ENCODE measurements around the gene TNS1. TPM values are rescaled to one million over a fixed set of nuclear protein-coding genes. Genes with fewer than 3 reads are reported as not detected.

Gene TNS1
- total RNA-seq, 1 experiment from 2014 or later = 4.5 TPM

DNA sequence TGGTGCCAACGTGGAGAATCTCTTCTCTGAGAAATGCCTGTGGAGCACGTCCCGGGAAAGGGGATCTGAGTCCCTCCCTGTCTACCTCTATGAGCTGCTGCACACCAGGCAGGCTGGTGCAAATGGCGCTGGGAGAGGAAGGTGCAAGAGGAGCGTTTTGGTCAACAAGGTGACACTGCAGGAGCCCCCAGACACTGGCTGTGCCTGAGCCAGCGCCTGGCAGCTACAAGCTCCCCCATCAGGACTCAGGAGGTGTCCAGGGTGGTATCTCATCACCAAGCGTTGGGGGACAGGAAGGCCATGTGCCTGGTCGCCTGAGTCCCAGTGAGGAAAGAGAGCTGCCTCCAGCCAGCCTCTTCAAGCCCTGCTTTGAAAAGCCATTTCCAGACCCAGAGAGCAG lies 173.4 kb downstream of the TNS1 start (continued):
- TF ChIP-seq USF1 (CRISPR knock-in tag; IDR thresholded peaks at IDR 0.05) = no peak
- no peak for TF ChIP-seq CDX4 (CRISPR knock-in tag; IDR thresholded peaks at IDR 0.05; ENCODE audit: borderline replicate concordance)
- TF ChIP-seq, protein P1, sequence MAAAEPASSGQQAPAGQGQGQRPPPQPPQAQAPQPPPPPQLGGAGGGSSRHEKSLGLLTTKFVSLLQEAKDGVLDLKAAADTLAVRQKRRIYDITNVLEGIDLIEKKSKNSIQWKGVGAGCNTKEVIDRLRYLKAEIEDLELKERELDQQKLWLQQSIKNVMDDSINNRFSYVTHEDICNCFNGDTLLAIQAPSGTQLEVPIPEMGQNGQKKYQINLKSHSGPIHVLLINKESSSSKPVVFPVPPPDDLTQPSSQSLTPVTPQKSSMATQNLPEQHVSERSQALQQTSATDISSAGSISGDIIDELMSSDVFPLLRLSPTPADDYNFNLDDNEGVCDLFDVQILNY (CRISPR knock-in tag; IDR thresholded peaks at IDR 0.05) = no peak
- TF ChIP-seq ARID4B (CRISPR knock-in tag; IDR thresholded peaks at IDR 0.05; ENCODE audit: borderline replicate concordance) = no peak
- TF ChIP-seq ZBTB21 (CRISPR knock-in tag; IDR thresholded peaks at IDR 0.05; ENCODE audit: borderline replicate concordance) = no peak
- TF ChIP-seq ZSCAN18 (CRISPR knock-in tag; IDR thresholded peaks at IDR 0.05) = no peak
- no peak for TF ChIP-seq NR2C2 (CRISPR knock-in tag; IDR thresholded peaks at IDR 0.05)
- no peak for TF ChIP-seq KAT7 (CRISPR knock-in tag; IDR thresholded peaks at IDR 0.05; ENCODE audit: borderline replicate concordance)

GRCh38 chr2:217828336-217828735 lies 174.5 kb downstream of the TNS1 start:
- POLR2A ChIA-PET = no interaction called here
- CTCF ChIA-PET = interaction anchor here (1.4 to 5.4 kb wide), 4 partner anchors 39 to 246 kb away, joined by 3 to 21 read pairs (median 6); partner anchors contain the start of gene RUFY4
- Mint-ChIP-seq H3K27ac (no peak overlapping the region), H3K36me3 (no peaks in the 10 kb centered on the region), H3K9me3 (no peaks in the 10 kb centered on the region), H3K4me3 (no peak overlapping the region), H3K27me3 (ENCODE audit: low read depth) (no peaks in the 10 kb centered on the region; the same call in 1 of the 2 replicates), H3K4me1 (peaks cover 12% of the 10 kb centered on the region)
- DNase-seq (ENCODE audit: low spot score) (no peak), ATAC-seq (no peak)
- TF ChIP-seq, protein P2, sequence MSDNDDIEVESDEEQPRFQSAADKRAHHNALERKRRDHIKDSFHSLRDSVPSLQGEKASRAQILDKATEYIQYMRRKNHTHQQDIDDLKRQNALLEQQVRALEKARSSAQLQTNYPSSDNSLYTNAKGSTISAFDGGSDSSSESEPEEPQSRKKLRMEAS (CRISPR knock-in tag; IDR thresholded peaks at IDR 0.05) = no peak

DNA sequence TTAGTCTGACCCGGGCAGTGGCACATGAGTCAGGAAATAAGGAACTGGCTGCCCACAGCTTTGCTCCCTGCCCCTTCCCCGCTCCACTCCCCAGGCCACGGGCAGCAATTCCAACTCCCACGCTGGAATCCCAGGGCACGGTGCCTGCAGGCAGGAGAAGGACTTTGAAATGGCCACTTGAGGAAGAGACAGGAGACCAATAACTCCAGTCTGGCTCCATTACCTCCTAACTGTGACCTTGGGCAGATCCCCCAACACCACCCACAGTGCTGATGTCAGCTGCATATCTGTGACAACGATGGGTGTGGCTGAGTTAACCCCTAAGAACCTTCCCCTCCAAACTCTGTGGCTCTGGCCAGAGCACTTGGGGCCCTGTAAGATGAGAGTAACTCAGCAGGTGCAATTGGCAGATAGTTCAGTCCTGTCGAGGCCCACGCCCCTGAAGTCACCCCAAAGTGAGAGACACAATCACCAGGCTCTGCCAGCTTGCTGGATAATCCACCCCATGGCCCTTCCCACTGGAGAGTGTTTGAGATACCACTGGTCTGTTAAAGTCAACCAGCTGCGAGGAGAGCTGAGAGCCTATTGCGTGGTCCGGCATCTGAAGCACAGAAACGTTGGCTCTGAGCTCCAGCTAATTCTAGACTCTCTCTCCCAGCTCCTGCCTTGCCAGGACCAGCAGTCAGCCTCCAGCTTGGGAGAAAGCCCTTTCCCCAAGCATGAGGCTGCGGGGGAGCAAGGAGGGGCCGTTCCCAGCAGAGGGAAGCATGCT lies 175.2 kb downstream of the TNS1 start:
- POLR2A ChIA-PET = interaction anchor here (1.0 kb wide), 1 partner anchor 16 kb away, joined by 4 read pairs; no protein-coding TSS in a partner anchor
- Mint-ChIP-seq H3K4me1 (peaks cover 12% of the 10 kb centered on the region), H3K27me3 (ENCODE audit: low read depth) (no peaks in the 10 kb centered on the region; the same call in 1 of the 2 replicates), H3K9me3 (no peaks in the 10 kb centered on the region), H3K36me3 (no peaks in the 10 kb centered on the region), H3K4me3 (no peak overlapping the region), H3K27ac (no peak overlapping the region)
- ATAC-seq (no peak), DNase-seq (ENCODE audit: low spot score) (no peak)
- CTCF ChIA-PET = interaction anchor here (1.4 to 5.4 kb wide), 7 partner anchors 9 to 246 kb away, joined by 3 to 21 read pairs (median 5); partner anchors contain the start of gene RUFY4
- TF ChIP-seq ZNF423 (CRISPR knock-in tag; IDR thresholded peaks at IDR 0.05) (no peak), NR3C1 (CRISPR knock-in tag; conservative IDR thresholded peaks at IDR 0.05; ENCODE audit: low read depth) (no peak), AFF4 (CRISPR knock-in tag; IDR thresholded peaks at IDR 0.05; ENCODE audit: borderline replicate concordance) (no peak), ZNF138 (CRISPR knock-in tag; conservative IDR thresholded peaks at IDR 0.05) (no peak), ETV6 (CRISPR knock-in tag; IDR thresholded peaks at IDR 0.05) (no peak), CREM (CRISPR knock-in tag; IDR thresholded peaks at IDR 0.05) (no peak)
- TF ChIP-seq, protein P2 (CRISPR knock-in tag; IDR thresholded peaks at IDR 0.05) = no peak

All from WTC11 (cell line).